CD4-positive, alpha-beta T cell treated with Interleukin-6 for 4 hours (primary cell): ENCODE data around the gene WRNIP1.
"Not testable (repeated sequence)": the region's sequence is repeated elsewhere in the genome, so short reads cannot be mapped to it uniquely, and the experiment has no call there.

Experiments
- DNase-seq: peaks from one replicate; pipeline ENCODE4 v3.0.0-alpha.2; 2020; ENCODE audit warnings: mixed read lengths

The WRNIP1 gene

DNA sequence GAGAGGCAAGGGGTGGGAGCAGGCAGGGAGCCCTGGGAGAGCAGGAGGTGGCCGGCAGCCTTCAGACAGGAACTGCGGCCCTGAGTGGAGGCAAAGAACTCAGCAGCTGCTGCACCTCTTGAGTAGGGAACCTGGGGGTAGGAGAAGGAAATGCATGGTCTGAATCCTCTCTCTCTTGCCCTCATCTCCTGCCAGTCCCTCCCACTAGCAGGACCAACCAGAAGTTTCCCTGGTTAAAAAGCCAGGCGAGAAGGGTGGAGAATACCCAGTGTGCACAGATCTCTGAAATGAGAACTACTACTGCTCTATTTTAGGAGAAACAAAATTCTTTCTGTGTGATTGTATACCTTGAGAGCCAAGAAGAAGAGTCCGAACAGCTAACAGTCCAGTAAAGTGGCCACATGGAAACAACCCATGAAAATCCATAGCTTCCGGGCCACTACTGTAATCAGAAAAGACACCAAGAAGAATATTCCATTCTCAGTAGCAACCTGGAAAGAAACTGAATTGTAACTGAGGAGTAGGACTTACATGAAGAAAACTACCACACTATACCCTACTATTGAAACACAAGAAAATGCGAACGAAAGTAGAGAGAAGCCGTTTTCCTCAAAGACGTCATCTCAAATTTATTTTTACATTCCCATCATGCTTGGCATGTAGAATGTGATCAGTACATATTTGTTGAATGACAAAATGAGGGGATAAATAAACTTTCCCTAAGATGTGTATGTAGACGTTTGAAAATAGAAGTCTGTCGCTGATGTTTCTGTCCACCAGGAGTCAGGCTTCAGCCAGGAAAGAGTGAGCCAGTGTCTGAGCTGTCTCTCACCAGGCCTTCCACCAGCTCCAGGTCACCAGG lies 25.6 kb downstream of the WRNIP1 start:
- peak; percentile 63 for DNase-seq

DNA sequence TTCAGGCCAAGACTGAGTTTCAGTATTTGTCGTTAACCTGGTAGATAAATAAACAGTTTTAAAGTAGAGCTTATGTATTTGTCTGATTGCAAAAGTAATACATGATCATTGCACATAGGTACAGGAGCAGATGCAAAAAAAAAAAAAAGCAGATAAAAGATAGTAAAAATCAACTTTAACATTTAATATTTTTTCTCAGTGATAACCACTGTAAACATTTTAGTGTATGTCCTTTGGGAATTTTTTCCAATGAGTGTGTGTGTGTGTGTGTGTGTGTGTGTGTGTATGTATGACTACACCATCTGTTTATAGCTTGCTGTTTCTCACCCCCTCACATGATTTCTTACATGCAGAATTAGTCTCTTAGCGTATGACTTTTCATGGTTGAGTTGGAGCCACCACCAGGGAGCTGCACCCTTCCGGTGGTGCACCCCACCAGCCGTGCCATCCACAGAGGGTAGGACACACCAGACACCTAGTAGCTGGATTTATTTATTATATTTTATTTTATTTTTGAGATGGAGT lies 26.3 kb downstream of the WRNIP1 start:
- DNase-seq: no peak

DNA sequence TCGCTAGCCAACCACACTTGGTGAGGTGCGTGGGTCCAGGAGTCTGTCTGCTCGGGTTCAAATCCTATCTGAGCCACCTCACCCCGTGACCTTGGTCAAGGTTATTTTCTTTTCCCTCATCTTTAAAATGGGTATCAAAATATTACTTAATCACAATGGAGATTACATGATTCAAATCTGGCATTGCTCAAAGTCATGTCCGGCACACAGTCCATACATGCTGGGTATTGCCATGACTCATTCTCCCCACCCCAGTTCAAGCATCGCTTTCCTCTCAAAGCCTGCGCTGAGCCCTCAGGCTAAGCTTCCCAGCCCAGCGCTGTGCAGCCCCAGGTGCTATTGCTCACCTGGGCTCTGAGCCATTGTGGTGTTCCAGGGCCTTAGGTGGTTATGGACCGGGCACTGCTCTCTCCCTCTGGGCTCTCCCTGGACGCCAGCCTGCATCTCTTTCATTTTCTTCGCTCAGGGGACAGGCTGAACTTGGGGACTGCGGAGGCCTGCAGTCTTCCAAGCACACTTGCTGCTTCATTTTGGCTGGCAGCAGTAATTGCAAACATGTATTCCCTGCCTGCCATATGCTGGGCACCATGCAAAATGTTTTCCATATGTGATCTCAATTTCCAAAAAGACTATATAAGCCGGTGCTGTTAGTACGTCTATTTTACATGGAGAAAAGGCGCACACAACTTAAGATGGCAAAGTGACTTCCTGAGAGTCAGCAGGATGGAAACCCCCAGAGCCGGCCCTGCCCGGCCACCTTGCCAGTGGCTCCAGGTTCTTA lies 27.3 kb downstream of the WRNIP1 start:
- DNase-seq: no peak

DNA sequence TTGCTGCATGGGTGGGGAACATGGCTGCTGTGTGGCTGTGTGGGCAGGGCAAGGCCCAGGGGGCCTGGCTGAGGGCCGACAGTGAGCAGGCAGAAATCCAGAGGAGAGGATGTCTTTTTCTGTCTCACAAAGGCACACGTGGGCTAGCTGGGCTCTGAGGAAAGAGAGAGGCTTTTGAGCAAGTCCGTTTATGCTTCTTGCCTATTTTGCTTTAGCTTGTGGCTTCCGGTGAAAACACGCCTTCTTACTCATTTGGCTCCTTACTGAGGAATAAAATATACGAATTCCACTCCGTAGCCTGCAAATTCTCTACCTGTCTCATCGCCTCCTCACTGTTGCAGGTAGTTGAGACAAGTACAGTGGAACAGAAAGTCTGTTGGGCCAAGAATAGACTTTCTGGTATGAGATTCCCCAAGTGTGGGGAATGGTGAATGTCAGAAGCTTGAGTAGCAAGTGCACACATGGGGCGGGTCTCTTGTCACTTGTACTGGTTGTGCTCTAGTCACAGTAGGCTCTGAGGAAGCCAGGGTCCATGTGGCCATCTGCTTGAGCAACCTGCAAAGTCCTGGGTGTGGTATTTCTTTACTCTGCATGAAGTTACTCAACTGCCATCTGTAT lies 28.4 kb downstream of the WRNIP1 start:
- DNase-seq: peak; percentile 35

DNA sequence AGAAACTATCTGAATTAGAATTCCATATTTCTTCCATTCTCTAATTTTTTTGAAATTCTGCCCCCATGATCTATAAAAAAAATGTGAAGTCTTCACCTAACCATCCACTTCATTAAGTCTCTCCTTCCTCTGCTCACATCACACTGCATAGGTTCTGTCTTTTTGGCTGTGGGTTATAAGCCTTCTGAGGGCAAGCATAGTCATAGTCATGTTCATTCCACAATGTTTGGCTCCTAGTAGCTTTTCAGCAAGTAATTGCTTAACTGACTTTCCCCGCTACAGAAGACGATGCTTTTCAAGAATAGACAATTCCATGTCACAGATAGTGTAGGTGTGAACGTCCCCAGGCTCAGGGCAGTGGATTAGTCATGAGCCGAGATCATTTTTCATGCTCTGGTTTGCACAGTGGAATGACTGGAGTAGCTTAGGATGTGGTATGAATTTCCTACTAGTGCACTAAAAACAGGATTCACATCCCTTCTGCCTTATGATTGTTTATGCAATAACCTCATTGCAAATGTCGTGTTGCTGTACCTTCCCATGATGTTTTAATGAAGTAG lies 29.1 kb downstream of the WRNIP1 start:
- DNase-seq: no peak

DNA sequence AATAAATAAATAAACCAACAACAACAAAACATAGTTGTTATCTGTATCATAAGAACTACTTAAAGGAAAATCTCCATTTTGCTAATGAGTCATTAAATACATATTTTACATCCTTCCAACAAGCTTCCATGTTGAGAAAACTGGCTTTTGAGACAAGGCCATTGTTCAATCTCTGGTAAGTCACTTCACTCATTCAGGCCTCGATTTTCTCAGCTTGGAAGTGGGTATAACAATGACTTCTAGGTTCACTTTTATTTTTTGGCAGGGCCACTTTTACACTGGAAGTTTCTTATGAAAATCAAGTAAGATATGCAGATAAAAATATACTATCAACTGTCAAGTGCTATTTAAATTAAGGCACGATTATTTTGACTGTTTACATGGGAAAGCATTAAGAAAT lies 30.0 kb downstream of the WRNIP1 start:
- no peak for DNase-seq

DNA sequence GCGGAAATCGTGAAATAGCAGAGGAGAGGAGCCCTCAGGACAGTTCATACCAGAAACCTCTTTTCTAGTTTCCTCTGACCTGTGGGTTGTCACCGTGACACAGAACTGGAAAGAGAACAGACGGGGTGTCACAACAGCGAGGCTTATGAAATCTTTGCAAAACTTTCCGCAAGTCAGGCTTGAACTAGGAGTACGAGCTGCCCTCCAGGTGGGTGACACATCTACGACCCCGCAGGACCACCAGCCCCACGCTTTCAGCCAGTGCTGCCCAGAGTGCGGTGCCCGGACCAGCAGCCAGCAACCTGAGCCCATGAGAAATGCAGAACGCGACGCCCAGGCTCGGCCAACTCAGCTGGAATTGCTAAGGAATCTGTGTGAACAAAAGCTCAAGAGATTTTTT lies 30.8 kb downstream of the WRNIP1 start:
- no peak for DNase-seq

DNA sequence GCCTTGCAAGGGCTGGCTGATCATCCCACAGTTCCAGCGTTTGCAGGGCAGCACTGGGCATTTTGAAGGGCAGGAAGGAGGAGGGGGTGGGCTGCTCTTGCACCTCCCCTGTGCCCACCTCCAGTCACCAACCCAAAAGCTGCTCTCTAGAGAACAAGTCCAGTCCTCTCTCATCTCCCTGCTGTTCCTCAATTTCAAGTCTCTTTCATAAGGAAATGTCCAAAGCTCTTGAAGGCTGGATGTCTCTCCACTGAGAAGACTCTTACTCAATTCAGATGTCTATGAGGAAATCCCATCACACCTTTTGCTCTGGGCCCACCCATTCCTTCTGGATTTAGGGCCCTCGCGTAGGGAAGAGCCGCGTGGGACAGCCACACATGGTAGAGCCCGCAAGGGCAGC lies 31.7 kb downstream of the WRNIP1 start:
- DNase-seq: no peak

DNA sequence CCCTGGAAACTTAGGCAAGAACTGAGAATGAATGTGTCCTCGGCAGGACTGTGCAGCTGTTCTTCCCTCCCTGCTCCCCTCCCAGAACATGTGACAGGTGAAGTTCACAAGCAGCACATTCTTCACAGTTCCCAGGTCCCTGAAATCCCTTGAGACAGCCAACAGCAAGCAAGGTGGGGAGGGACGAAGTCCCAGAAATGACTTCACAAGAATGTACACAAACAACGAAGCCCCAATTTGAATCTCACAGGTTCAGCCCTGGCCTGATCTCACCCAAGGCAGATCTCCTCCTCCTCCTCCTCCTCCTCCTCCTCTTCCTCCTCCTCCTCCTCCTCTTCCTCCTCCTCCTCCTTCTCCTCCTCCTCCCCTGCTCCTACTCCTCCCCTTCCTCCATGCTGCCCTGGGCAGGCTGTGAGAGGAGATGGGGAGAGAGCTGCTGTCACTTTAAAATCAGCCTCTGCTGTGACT lies 32.4 kb downstream of the WRNIP1 start:
- no peak for DNase-seq

DNA sequence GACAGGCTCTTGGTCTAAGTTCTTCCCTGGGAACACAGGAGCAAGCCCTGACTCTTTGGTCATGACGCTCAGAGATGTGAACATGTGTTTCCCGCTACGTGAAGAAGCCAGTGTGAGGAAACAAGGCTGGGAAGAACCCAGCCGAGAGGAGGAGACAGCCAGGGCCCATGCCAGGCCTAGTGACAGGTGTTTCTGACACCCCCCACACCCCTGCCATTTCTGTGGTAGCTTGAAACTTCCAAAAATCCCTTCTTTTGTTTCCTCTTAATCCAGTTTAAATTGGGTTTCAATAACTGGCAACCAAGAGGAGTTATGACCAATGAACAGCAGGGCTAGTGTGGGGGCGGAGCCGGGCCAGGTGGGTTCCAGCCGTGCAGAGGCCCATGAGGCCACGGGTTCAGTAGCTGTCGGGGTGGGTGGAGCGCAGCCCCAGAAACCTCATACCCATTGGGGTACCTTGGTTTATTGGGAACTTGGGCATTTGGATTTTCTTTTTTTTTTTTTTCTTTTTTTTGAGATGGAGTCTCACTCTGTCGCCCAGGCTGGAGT lies 33.5 kb downstream of the WRNIP1 start:
- DNase-seq: no peak

DNA sequence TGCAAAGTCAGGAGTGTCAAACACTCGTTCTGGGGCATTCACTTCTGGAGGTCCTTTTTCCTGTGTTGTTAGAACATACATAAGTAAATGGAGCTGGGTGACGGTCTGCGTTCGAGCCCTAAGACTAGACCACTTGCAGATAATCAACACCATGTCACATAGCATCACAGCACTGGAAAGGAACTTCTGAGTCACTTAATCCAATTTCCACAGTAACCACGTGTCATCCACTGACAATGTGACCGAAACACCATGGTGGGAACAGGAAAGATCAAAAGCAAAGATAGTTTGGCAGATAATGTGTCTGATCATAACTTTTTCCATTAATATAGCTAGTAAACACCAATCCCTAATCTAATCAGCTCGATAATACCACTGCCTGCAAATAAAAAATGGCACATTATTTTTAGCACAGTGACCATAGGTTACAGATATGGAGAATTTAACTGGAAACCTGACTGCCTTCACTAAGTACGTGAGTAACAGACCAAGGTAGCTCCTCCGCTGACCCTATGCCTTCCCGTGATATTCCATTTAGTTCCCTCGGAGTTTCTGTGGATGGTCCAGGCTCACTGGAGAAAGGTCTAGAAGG lies 34.8 kb downstream of the WRNIP1 start:
- no peak for DNase-seq

DNA sequence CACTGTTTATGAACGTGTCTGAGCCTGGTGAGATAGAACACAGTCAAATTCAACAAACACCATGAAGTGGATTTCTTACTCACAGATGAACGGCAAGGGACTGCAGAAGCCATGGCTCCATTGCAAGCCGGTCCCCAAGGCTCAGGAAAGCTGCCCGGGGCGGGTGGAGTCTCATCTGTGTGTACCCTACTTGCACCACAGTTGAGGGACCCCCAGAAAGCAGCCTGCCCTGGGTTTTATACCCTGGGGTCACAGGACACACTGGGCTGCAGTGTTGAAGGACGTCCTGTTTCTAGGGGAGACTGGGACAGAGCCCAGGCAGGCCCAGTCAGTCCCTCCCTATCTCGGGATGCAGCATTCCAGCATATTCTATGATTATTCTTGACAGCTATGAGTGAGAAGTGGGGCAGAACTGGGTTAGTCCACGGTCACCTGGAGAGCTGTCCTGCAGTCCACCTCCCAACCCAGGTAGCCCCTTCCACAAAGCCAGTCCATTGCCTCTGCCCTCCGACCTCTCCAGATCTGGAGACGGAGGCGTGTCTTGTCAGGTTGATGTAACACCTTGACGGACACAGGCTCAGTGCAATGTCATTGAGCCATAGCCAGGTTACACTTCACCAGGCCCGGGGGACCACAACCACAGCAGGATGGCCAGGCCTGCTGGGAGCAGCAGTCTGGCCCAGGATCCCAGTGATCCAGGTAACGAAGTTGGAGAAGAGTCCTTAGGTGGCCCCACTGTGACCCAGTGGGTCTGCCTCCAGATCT lies 35.5 kb downstream of the WRNIP1 start:
- DNase-seq: no peak

DNA sequence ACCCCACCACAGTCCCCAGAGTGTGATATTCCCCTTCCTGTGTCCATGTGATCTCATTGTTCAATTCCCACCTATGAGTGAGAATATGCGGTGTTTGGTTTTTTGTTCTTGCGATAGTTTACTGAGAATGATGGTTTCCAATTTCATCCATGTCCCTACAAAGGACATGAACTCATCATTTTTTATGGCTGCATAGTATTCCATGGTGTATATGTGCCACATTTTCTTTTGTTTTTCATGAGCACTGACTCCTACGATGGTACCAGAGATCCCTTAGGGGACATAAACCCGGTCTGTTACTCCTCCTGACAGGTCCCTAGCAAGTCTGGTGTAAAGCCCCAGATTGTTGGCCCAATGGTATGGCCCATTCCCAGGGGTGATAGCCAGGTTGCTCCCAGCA lies 36.5 kb downstream of the WRNIP1 start:
- not testable (repeated sequence) for DNase-seq

DNA sequence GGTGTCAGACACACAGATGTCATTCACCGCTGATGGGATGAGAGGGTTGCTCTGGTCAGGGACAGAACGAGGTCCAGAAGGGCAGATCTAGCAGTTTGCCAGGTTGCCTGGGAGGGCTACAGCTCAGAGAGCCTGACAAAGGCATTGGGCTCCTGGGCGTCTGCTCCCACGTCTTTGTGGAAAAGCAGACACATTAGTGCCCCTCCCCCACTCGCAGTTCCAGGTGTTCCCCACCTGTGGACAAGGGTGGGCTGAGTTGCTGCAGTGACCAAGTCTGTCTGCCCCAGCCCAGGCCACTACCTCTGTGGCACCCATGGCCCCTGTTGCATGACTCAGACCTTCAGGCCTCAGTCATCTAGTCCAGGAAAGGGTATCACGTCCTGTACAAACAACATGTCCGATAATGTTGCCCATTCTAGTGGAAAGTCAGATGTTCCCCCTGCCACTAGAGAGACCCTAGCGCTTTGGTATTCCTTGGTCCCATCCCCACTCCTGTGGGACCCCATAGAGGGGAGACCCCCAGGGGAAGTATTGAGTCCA lies 37.4 kb downstream of the WRNIP1 start:
- DNase-seq: no peak

DNA sequence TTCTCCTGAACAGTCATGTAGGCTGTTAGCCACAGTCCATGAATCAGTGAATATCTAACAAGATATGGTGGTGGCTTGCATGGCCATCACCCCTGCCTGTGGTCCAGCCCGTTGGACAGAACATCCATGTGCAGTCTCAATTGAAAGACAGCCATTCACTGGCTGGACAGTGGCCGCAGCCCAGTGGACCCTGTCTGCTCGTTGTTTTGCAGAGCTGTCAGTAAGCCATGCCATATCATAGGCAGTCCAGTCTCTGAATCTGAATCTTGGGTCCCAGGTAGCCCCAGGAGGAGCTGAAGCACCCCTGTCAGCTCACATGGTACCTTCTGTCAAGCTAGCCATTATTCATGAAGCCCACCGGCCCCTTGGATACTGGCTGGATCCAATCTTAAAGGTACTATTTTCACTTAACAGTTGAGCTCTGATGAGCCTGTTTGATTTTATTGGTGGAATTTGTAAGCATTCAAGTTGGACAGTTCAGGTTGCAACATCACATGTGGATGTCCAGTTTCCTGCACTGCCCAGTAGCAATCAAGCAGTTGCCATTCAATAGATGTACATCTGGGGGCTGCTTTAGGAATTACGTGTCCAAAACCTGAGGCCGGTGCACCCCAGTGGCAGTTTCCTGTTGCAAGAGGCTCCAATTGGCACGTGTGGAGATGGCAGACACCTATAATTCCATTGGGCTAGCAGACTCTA lies 38.7 kb downstream of the WRNIP1 start:
- DNase-seq: no peak

DNA sequence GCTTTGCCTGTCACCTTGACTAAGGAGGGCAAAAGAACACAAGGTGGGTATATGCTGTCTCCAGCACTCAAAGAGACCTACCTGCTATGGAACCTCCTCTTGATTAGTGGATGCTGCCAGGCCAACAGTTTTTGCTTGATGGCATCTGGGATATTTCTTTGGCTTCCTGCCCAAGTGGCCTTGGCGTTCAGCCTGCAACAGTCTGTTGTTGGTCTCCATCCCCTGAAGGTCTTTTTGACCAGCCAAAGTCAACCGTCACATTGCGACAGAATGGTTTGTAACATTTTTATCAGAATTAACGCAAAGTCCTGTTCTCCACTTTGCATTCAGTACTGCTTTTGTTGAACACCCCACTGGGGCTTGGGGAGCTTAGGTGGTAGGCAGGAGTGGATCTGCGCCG lies 39.3 kb downstream of the WRNIP1 start:
- no peak for DNase-seq

DNA sequence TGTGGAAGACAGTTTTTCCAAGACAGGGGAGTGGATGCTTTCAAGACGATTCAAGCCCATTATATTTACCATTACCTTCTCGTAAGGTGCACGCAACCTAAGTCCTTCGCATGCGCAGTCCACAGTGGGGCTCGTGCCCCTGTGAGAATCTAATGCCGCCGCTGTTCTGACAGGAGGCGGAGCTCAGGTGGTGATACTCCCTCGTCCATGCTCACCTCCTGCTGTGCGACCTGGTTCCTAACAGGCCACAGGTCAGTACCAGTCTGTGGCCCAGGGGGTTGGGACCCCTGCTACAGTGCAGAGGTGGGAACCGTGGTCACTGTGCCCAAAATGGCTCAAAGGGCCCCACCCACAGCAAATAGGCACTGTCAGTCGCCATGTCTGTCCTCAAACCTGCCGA lies 39.8 kb downstream of the WRNIP1 start:
- no peak for DNase-seq

DNA sequence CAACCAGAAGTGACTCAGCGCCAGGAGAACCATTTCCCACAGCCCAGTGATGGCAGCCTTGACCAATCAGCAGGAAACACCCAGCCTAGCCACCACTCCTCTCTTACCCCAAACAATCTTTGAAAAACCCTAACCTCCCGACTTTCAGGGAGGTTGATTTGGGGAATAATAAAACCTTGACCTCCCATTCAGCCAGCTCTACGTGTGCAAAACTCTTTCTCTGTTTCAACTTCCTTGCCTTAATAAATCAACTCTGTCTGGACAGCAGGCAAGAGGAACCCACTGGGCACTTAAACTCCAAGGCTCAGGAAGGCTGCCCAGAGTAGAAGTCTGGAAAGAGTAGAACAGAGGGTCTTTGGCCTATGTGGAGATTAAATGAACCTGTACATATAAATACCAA lies 41.5 kb downstream of the WRNIP1 start:
- no peak for DNase-seq

DNA sequence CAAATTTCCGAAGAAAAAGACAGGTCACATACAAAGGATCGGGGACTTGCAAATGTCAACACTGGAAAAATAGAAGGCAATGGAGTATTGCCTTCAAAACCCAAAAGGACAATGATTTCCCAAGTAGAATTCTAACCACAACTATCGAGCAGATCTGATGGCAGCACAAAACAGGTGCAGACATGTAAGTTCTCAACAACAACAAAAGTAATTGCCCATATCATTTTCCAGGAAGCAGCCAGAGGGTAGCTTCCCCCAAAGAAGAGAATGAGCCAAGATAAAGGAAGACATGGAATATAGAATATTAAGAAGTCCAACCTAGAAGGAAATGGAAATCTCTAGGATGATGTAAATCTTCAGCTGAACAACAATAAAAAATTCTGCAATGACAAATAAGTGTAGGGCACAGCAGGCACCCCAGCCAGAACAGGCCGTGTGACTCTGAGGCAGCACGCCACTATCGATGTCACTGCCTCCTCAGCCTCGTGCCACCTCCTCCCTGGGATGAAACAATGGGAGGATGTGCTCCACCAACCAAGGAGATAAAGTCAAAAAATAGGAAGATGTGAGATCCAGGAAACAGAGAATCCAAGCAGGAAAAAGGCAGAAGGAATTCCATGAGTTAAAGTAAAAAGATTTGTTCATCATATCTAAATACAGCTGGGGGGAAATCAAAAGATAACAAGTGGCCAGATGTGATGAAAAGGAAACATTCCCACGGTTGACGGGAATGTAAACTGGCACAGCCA lies 42.3 kb downstream of the WRNIP1 start:
- no peak for DNase-seq

DNA sequence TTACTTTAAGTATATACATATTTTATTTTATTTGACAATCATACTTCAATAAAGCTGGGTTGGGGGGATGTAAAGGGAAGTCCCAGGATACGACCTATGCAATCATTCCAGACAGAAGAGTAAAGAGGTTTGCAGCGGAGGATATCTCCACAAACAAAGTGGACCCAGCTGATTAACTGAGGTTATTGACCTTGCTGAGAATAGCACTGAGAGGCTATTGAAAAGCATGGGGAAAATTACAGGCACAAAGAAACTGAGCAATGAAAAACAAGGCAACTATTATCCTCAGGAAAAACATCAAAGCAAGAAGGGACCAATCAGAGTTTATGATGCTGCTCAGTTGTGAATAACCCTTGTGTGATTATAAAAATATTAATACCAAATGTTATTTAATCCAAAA lies 43.8 kb downstream of the WRNIP1 start:
- DNase-seq: no peak
